GM19328 (cell line): ENCODE measurements around the gene F11R.
"Not testable (repeated sequence)": the region's sequence is repeated elsewhere in the genome, so short reads cannot be mapped to it uniquely, and the experiment has no call there.

ENCODE experiments used
- ATAC-seq: cut with Tn5 transposase; IDR thresholded peaks from one replicate; pipeline ENCODE4 v1.9.1; 2021; ENCODE audit warnings: mild to moderate bottlenecking, moderate library complexity; ENCODE audit not compliant: unreplicated experiment

The F11R gene

GRCh38 chr1:160978510-160978927, 42.4 kb downstream of the F11R start:
- ATAC-seq, result no peak

GRCh38 chr1:160975026-160975425, 45.9 kb downstream of the F11R start:
- ATAC-seq, result no peak

- ATAC-seq, result no peak
These were observed 47.5 kb downstream of the F11R start for GRCh38 chr1:160973491-160973890.

DNA sequence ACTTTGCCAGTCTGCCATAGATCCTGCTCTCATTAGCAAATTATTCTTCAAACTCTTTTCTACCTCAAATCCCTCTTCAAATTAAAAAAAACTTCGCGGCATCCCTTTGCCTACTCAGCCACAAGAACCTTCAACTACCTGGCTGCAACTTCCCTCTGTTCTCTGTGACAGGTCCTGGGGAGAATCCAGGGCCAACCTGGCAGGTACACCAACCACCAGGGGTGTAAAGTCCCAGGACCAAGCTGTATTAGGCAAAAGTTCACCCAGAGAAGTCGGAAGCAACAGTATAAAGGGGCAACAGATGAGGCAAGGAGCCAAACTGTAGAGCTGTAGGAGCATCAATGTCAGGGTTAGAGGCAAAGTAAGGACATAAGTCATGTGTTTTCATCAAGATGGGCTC, 48.0 kb downstream of the F11R start:
- no peak for ATAC-seq

DNA sequence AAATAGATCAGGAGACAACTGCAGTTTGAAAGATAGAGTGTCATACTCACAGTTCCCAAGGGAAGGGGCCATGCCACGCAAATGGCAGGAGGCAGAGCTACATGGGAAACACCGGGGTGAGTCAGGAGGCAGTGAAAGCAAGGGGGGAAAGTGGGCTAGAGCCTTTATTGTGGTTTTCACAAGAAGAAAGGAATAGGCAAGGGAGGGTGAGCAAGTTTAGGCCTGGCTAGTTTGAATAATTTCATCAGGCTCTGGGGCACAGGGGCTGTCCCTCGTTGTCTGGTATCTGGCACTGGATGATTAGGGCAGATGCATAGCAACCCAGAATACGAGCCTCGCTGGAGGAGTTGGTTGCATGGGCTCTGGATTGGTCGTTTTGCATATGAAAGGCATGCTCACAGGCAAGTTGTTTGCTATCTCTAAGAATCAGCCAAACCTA, 49.3 kb downstream of the F11R start:
- ATAC-seq, result no peak

- no peak for ATAC-seq
These were observed 57.4 kb downstream of the F11R start for GRCh38 chr1:160963521-160963920.

DNA sequence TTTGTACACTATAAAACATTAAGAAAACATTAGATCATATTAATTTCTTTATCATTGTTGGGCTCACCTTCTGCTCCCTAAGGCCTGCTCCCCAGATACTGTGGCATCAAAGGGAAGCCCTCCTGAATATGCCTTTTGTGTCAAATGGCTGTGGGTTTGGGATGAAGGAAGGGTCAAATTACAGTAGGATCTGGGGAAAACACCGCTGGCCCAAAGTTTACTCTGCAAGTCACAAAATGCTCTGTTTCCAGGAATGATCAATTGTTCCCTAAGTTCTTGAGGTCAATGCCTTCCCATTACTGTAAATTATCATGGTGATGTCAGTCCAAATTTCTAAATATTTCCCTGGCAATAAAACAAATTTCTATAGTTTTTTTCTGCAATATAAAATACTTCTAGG, 59.5 kb downstream of the F11R start:
- ATAC-seq, result no peak

GRCh38 chr1:160956966-160957365, 64.0 kb downstream of the F11R start:
- ATAC-seq, result no peak

- no peak for ATAC-seq
These were observed 66.5 kb downstream of the F11R start, which contains the start of gene ITLN2 for GRCh38 chr1:160954158-160955104. ITLN2 (minus strand) TSS chr1:160954809; CDS start chr1:160954741, 68 bp downstream.

GRCh38 chr1:160953030-160953429, 67.9 kb downstream of the F11R start:
- no peak for ATAC-seq

GRCh38 chr1:160952129-160952510, 68.8 kb downstream of the F11R start:
- ATAC-seq, result no peak

- ATAC-seq, result no peak
These were observed 69.4 kb downstream of the F11R start for GRCh38 chr1:160951443-160952128.

GRCh38 chr1:160950657-160951056, 70.3 kb downstream of the F11R start:
- ATAC-seq, result no peak

DNA sequence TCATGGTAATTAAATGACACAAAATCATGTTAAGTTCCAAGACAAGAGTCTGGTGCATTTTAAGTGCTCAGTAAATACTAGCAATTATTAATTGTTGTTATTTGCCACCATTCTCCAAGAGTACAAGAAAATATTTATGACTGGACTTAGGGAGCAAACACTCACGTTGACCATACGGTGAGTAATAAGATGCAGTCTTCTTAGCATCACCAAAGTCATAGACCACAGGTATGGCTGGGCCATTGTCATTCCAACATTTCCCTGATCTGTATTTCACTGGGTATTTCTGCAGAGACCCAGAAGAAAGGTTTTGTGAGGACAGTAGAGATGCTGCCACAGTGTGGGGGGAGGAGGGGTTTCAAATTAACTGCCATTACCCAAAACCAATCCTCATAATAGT, 71.1 kb downstream of the F11R start:
- no peak for ATAC-seq

DNA sequence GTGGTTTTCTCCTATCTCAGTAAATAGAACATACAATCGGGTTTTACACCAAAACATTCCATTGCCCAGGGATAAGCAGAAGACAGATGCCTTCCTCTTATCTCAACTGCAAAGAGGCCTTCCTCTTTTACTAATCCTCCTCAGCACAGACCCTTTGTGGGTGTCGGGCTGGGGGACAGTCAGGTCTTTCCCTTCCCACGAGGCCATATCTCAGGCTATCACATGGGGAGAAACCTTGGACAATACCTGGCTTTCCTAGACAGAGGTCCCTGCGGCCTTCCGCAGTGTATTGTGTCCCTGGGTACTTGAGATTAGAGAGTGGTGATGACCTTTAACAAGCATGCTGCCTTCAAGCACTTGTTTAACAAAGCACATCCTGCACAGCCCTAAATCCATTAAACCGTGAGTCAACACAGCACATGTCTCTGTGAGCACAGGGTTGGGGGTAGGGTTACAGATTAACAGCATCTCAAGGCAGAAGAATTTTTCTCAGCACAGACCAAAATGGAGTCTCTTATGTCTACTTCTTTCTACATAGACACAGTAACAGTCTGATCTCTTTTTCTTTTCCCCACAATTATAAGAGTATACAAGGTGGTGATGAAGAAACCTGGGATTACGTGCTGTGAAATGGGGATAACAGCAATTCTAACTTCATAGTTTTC, 71.6 kb downstream of the F11R start:
- not testable (repeated sequence) for ATAC-seq

DNA sequence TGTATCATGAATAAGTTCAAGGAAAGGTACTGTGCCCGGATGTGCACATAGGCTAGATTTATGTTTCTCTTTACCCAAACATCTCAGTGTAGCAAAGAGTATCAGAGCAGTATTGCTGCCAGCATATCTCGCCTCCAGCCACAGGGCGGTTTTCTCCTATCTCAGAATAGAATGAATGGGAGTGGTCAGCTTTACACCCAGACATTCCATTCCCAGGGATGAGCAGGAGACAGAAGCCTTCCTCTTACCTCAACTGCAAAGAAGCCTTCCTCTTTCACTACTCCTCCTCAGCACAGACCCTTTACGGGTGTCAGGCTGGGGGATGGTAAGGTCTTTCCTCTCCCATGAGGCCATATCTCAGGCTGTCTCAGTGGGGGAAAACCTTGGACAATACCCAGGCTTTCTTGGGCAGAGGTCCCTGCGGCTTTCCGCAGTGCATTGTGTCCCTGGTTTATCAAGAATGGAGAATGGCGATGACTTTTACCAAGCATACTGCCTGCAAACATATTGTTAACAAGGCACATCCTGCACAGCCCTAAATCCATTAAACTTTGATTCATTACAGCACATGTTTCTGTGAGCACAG, 73.7 kb downstream of the F11R start:
- not testable (repeated sequence) for ATAC-seq

DNA sequence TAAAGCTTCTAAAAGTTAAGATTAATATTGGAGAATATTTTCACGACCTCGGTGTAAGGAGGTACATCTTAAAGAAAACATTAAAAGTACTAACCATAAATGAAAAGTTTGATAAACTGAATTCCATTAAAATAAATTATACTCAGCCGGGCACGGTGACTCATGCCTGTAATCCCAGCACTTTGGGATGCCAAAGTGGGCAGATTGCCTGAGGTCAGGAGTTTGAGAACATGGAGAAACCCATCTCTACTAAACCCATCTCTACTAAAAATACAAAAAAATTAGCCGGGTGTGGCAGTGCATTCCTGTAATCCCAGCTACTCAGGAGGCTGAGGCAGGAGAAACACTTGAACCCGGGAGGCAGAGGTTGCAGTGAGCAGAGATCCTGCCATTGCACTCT, 75.1 kb downstream of the F11R start:
- not testable (repeated sequence) for ATAC-seq
